Measurements from ENCODE around the gene ST6GALNAC1.

- TF ChIP-seq GATA2 (IDR thresholded peaks at IDR 0.05; ENCODE audit: low read depth, low read length) (no peak), GATA3 (IDR thresholded peaks at IDR 0.05; ENCODE audit: low read depth, low read length) (no peak)
Observed at GRCh38 chr17:76581515-76581914, 62.0 kb downstream of the ST6GALNAC1 start.
